CD4-positive, alpha-beta T cell treated with Interleukin-15 for 4 hours (primary cell): ENCODE measurements around the gene SLC29A2.

Source experiments
- DNase-seq: peaks from one replicate; pipeline ENCODE4 v3.0.0-alpha.2; 2020; ENCODE audit warnings: low spot score

The SLC29A2 gene

DNA sequence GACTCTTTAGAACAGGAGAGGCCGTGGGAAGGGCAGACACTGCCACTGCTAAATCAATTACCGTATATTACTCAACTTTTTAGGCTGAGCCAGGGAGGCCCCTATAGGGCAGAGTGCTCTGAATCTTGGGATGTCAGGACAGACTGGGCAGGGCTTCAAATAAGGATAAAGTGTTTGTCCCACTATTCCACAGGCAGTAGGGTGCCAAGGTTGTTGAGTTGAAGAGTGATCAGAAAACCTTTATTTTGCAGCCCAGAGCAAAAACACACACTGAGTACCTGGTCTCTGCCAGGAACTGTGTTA, 22.5 kb downstream of the SLC29A2 start:
- DNase-seq = no peak

DNA sequence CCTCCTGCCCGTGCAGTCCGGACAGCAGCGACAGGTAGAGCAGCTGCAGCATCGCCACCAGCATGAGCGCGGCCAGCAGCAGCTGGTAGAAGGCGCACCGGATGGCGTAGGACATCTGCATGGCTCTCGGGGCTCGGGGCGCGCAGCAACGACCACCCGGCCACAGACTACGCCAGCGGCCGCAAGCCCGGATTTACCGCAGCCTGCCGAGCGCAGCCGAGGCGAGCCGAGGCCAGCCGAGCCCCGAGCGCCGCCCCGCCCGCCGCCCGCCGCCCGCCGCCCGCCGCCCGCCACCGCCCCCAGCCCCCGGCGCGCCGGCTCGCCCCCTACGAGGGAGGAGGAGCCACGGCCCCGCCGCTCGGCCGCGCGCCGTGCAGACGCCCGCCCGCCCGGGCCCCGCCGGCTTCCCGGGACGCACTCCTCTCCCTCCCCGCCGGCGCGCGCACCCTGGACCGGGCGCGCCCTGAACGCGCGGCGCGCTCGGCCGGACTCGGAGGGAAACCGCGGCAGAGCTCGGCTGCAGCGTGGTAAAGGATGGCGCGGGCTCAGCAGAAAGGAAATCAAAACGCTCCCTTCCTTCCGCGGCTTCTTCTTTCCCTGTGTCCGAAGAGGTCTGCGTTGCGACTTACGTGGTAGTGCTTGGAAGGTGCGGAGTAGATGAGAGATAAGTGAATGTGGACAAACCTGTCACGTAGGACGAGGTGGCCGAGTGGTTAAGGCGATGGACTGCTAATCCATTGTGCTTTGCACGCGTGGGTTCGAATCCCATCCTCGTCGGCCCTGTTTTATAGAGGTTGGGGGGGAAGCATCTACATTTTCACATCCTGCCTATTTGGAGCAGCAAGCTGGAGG, 23.9 kb downstream of the SLC29A2 start, which contains the start of gene B4GAT1:
B4GAT1 (minus strand) TSS at position 205 of the 852 bp plus-strand sequence; CDS start at position 121, 84 bp downstream.
- DNase-seq = peak; percentile 82

DNA sequence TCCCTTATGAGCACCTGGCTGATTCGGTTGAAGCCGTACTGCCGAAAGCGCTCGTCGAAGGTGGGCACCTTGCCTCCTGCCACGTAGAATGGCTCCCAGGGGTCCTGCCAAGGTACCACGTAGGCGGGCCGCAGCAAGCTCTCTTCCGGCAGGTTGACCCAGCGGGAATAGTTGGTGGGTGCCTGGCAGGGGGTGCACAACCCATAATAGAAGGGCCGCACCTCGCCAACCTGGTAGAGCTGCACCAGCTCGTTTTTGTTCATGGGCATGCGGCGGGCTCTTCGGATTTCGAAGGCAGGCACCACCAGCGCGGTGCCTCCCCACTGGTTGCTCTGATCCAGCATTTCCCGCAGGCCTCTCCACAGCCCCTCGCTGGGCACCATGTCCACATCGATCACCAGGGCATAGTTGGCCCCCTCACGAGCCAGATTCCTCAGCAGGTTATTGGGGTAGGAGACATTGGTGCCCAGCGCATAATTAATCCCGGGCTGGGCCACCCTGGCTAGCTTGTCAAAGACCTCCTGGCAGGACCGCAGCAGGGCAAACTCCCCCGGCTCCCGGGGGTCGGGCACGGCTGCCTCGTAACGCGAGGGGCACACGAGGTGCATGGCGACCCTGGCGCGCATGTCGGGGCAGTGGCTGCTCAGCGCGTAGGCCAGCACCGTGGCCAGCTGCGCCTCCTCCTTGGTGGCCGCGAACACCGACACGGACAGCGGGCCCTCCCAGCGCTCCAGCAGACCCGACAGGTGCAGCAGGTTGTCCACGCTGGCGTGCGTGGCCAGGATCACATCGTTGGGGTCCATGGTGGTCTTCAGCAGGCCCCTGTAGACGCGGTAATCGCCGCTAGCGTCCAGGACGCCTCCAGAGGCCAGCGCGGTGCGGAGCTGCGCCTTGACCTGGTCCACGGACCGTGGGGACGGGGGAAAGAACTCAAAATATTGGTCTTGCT, 24.8 kb downstream of the SLC29A2 start:
- no peak for DNase-seq

DNA sequence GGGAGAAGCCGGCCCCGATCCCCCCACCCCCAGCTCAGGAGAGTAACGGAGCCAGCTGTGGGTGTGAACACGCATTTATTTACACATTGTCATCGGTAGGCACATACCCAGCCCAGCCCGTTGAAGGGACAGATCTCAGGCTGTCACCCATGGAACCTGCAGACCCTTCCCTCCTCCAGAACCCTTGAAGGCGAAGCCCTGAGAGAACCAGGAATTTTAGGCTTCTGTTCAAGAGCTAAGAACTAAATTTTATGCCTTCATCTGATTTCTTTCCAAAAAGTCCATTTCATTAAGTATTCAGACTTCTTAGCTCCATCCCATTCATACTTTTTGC, 26.3 kb downstream of the SLC29A2 start:
- DNase-seq = no peak

DNA sequence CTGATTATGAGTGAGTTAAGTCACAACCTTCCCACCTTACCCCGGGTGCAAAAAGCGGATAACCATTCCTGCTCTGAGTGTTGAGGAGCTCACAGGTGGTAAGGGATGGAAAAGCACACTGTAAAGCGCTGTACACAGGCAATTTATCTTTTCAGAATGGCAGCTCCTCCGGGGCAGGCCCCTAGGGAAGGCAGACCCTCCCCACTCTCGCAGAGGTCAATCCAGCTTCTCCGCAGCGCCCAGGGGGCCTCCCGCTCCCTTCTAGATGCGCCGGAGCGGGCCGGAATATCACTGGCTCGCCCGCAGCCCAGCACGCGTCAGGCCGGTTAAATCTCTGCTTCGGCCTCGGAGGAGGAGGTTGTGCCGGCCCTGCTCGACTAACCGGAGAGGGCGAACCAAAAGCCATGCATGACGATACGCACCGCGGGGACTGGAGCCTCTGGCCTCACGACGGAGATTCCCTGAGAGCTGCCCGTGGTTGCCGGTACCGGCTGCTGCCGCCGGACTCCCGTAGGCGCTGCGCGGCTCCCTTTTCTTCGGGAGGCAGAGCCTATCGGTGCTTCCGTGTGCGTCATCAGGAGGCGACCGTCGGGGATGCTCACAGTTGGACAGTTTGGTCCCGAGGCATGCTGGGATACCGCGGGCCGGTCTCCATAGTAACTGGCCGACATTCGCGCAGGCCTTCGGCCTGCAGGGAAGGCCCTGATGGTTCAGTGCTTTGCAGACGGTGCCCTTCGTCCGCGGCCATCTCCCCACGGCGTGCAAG, 26.8 kb downstream of the SLC29A2 start, which contains the start of gene BRMS1:
BRMS1 (minus strand) TSS at position 555 of the 766 bp plus-strand sequence. CDS start 2,870 bp downstream, outside the sequence.
- peak; percentile 94 for DNase-seq

DNA sequence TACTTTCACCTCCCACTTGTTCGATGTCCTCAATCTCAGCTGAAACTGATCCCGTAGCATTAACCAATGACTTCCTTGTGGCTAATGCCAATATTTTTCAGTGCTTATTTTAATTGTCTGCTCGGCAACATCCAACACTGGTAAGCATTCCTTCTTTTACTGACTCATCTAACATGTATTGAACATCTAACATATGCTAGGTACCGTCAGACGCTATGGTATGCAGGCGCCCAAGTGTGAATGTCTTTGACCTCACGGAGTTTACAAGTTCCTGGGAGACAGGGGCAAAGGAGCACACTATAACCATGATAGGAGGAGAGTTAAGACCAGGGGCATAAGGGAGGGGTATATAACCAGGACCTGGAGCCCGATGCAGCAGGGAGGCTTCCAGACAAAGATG, 28.4 kb downstream of the SLC29A2 start:
- DNase-seq = no peak

DNA sequence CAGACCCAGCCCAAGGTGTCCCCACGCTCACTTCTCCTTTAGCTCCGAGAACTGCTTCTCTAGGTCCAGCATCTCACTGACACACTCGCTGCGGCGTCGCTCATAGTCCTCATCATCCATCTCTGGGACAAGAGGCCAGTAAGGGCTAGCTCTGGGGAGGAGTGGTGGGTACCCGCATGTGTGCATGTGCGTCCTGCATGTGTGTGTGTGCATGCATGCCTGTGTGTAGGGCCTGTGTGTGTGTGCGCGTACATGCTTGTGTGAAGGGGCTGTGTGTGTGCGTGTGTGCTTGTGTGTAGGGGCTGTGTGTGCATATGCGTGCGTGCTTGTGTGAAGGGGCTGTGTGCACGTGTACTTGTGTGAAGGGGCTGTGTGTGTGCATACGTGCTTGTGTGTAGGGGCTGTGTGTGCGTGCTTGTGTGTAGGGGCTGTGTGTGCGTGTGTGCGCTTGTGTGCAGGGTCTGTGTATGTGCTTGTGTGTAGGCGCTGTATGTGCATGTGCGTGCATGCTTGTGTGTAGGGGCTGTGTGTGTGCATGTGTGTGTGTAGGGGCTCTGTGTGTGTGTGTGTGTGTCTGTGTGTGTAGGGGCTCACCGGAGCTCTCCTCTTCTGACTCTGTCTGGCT, 29.9 kb downstream of the SLC29A2 start:
- no peak for DNase-seq

DNA sequence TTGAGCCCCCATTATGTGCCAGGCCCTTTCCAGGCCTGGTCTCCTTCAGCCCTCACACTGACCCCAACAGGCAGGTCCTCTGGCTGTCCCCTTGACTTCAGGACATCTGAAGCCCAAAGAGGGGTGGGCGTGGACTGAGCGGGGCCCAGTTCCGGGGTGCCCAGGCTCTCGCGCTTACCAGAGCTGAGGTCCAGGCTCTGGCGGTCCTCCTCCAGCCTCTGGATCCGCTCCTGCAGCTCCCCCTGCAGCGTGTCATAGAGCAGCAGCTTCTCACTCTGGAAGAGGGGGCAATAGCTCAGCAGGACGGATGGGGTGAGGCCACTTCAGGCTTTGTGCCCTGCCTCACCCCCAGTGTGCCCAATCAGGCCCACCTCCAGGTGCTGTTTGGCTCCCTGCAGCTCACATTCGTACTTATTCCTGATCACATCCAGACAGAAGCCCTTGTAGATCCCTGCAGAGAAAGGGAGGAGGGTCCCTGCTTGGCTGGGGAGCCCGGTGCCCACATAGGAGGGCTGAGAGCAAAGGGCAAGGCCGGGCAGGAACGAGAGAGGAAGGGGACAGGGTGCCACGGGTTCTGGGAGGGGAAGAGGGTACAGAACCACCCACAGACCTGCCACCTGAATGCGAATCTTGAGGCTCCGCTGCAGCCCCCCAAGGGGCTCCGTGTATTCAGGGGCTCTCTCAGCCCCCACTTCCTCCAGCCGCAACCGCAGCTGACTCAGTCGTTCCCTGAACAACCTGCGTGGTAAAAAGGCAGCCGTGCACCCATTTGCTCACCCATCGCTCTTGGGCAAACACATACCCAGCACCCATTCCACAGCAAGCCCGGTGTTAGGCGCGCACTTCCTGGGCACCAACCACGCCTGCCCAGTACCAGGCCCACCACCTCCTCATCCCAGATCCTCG, 30.7 kb downstream of the SLC29A2 start:
- DNase-seq = no peak

DNA sequence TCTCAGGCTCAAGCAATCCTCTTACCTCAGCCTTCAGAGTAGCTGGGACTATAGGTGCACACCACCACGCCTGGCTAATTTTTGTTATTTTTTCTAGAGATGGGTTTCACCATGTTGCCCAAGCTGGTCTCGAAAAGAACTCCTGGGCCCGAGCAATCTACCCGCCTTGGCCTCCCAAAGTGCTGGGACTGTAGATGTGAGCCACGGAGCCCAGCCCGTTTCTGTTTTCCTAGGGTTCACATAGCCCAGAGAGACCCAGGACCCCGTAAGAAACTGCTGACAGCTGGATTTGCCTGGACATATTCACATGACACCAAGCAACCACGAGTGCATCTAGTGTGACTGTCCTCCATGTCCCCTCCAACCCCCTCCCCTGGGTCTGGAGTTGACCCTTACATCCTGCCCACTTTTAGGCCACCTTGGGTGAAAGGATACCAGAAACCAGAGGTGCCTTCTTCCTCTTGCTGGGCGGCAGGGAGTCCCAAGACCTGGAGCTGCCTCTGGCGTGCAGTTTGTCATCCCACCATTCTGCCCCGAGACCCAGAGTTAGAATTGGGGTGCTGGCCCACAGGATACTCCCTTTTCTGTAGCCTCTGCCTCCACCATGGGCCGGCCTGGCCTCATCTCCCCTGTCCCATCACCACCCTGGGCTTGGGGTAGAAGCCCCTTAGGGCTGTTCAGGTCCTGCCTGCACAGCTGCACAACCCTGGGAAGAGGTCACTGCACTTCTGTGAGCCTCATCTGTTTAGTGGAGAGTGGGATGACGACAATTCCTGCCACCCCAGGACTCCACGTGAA, 31.7 kb downstream of the SLC29A2 start:
- DNase-seq = no peak

DNA sequence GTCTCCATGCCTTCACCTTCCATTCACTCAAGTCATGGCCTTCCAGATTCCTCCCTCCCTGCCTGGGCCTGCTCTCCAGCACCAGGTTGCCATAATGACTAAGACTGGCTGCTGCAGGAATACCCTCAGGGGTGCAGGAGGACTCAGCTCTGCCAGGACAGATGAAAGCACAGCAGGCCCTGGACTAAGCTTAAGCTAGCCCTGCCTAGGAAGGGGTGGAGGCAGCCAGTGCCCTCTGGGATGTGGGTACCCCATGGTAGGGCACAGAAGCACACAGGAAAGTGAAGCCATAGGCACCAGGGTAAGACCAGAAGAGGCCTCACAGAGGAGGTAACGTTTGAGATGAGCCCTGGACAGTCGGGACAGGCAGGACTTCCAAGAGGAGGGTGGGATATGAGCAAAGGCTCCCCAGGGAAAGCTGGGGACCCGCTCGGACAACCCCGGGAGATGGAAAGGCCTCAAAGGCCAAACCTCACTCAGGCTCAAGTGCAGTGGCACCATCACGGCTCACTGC, 32.3 kb downstream of the SLC29A2 start:
- no peak for DNase-seq

DNA sequence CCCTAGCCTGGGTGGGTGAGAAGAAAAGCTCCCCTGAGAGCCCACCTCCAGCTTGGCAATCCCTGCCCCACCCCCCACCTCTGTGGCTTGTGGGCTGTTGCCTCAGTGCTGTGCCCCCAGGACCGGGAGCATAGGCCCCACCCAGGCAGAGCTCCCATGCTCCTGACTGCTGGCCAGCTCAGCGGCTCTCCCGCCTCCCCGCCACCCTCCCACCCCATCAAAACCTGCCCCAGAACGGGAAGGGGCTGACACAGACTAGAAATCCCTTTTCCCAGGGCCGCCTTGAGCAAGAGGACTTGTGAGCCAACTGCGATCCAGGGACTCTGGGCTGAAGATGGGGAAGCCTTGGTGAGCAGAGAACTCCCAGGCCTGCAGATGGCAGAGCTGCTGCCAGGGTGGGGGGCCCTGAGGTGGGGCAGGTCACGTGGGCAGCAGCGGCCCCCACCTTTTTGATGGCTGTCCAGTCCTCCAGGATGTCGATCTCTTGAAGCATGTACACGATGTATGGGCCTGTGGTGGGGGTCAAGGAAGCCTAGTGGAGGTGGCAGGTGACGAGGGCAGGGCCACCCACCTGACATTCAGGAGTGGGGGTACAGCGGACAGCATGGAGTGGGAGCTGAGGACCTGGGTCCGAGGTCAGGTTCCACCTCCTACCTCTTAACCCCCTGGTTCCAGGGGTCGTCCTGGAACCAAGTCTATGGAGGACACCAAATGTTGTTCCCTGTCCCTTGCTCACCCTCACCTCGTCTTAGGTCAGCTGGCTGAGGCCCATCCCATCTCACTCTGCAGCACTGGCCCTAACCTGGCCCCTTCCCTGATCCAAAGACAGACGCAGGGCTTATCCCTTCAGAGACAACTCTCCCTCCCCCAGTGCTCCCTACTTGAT, 33.0 kb downstream of the SLC29A2 start:
- DNase-seq = no peak

DNA sequence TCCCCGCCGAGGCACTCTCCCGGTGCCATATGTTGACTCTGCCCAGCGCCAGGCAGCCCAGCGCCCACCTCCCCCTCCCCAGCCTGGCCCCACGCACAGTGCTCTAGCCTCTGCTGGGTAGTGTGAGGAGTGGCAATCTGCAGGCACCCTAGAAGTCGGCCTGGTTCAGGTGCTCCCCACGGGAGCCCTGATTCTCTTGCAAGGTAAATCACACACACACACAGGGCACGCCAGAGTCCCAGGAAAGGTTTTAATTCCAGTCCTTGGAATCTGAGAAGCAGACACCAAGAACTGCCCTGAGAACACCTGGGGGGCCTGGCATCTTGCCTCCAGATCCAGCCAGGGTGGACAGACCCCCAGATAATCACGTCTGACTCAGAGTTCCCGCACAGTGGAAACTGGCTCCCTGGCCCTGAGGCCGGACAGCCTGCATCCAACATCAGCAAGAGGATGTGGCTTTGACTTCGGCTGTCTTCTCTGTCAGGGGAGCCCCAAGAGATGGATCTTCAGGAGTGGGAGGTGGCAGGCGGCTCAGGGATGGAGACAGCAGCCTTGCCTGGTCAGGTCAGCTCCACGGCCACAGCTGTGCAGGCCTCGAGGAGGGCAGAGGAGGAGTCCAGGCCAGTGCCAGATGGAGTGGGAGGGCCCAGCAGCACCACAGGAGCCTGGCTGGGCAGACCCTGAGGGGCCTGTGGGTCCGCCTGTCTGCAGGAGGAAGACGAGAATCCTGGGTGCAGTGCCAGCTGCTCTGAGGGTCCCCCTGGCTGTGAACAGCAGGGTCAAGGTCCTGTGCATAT, 34.3 kb downstream of the SLC29A2 start:
- no peak for DNase-seq

DNA sequence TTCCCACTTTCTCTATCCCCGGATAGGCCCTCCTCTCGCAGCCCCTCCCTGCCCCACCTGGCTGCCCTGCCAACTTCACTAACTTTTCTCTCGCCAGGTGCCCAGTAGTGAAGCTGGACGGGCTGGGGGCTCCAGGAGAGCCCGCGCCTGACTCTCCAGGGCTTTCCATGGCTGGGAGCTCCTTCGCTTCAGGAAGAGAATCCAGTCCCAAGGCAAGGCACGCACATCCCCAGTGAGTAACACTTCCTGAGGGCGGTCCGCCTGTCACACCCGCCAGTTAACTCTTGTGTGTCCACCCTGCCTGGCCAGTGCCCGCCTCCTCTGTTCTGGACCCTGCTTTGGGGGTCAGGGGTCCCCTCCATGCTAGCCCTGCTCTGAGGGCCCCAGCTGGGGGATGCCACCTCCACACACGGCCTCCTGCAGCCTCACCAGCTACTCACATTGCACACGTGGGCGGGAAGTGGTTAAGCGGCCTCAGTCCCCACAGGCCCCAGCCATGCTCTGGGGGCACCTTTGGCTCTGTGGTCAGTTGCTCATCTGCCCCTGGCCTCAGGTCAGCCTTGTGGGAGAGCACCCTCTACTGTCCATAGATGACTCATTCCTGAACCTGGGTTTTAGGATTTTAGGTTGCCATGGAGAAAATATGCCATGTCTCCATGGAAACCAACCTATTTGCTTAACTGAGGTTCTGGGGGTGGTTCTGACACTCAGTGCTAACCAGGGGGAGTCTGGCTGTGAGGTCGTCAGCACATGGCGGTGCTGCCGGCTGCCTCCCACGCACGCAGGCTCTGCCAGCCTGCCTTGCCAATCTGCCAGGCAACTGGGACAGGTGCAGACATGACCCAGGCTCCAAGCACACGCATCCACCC, 35.1 kb downstream of the SLC29A2 start, which contains the start of gene RIN1:
RIN1 (minus strand) TSS at position 201 of the 869 bp plus-strand sequence; CDS start at position 169, 32 bp downstream.
- peak; percentile 66 for DNase-seq

DNA sequence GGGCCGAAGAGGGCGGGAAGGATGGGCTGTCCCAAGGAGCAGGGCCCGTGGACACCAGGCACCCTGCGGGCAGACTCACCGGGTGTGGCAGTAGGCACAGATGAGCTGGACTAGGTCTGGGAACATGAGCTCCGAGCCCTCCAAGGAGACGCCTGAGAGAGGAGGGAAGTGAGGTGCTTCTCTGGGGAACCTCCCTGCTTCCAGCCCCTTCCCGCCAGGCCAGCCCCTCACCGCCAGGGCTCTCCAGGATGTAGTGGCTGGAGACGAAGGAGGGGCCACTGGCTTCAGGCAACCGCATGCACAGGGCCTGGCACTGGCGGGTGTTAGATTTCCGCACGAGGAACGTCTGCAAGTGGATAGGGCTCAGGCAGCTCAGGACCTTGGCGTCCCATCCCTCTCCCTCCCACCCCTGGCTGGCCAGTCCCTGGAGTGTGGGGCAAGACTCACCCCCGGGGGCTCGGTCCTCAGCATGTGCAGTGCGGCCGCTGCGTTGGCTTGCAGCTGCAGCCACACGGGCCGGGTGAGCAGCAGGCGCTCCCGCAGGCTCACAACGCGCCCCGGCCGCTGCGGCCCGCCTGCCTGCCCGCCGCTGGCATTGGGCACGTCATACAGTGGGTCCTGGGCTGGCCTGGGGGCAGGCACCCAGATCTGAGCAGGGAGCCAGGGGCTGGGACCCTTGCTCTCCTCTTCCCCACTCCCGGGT, 35.9 kb downstream of the SLC29A2 start:
- no peak for DNase-seq

DNA sequence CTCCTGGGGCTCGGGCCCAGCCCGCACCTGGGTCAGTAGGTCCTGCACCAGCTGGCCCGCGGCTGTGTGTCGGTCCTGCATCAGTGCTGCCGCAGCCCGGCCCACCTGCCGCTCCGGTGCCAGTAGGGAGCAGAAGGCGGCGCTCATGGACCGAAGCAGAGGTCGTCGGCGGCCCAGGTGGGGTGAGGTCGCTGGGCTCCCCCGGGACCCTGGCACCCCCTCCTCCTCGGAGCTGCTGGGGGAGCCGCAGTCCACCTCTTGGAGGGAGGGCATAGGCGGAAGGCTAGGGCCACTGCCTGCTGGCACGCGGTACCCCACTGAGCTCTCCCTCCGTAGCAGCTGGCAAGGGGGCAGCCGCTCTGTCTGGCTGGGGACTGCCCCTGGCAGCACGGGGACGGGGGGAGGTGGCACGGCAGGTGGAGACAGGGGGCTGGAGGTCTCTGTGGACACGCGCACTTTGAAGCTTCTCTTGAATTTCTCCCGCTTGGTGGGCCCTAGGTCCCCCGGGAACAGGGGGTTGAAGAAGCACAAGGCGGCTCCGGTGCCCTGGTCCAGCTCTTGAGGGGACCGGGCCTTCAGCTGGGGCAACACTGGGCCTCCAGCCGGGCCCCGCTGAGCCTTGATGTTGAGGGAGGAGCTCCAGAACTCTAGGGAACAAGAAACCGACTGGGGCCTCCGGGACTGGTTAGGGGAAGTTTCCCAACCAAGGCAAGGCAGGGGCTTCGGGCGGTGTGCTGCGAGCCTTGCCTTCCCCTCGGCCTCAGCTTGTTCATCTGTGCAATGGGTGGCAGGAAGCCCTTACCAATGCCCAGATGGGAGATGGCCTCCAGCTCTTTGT, 36.7 kb downstream of the SLC29A2 start:
- DNase-seq = no peak
